Measurements from ENCODE around the gene CPNE9. TPM values are rescaled to one million over a fixed set of nuclear protein-coding genes. Genes with fewer than 3 reads are reported as not detected.

Gene CPNE9
- total and polyA plus RNA-seq, 2 of the 8 experiments (the other 6 are each of a cell fraction or from before 2014, with no cell fraction given) = 4.8 to 6.0 TPM

DNA sequence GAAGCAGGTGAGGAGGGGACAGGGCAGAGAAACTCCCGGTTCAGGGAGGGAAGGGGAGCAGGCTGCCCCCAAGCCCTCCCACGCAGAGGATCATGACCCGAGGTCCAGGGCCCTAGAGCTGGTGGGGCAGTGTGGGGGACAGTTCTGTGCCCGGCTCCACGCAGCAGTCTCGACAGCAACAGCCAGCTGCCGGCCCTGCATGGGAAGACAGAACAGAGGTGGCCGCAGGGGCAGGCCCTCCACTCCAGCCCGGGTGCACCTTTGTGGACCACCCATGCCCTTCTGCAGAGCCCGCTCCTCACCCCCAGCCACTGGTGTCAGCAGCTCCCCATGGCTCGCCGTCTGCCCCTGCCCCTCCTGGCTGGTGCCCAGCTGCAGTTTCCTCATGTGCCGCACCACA, 53.8 kb downstream of the CPNE9 start (continued):
- TF ChIP-seq, protein P1, sequence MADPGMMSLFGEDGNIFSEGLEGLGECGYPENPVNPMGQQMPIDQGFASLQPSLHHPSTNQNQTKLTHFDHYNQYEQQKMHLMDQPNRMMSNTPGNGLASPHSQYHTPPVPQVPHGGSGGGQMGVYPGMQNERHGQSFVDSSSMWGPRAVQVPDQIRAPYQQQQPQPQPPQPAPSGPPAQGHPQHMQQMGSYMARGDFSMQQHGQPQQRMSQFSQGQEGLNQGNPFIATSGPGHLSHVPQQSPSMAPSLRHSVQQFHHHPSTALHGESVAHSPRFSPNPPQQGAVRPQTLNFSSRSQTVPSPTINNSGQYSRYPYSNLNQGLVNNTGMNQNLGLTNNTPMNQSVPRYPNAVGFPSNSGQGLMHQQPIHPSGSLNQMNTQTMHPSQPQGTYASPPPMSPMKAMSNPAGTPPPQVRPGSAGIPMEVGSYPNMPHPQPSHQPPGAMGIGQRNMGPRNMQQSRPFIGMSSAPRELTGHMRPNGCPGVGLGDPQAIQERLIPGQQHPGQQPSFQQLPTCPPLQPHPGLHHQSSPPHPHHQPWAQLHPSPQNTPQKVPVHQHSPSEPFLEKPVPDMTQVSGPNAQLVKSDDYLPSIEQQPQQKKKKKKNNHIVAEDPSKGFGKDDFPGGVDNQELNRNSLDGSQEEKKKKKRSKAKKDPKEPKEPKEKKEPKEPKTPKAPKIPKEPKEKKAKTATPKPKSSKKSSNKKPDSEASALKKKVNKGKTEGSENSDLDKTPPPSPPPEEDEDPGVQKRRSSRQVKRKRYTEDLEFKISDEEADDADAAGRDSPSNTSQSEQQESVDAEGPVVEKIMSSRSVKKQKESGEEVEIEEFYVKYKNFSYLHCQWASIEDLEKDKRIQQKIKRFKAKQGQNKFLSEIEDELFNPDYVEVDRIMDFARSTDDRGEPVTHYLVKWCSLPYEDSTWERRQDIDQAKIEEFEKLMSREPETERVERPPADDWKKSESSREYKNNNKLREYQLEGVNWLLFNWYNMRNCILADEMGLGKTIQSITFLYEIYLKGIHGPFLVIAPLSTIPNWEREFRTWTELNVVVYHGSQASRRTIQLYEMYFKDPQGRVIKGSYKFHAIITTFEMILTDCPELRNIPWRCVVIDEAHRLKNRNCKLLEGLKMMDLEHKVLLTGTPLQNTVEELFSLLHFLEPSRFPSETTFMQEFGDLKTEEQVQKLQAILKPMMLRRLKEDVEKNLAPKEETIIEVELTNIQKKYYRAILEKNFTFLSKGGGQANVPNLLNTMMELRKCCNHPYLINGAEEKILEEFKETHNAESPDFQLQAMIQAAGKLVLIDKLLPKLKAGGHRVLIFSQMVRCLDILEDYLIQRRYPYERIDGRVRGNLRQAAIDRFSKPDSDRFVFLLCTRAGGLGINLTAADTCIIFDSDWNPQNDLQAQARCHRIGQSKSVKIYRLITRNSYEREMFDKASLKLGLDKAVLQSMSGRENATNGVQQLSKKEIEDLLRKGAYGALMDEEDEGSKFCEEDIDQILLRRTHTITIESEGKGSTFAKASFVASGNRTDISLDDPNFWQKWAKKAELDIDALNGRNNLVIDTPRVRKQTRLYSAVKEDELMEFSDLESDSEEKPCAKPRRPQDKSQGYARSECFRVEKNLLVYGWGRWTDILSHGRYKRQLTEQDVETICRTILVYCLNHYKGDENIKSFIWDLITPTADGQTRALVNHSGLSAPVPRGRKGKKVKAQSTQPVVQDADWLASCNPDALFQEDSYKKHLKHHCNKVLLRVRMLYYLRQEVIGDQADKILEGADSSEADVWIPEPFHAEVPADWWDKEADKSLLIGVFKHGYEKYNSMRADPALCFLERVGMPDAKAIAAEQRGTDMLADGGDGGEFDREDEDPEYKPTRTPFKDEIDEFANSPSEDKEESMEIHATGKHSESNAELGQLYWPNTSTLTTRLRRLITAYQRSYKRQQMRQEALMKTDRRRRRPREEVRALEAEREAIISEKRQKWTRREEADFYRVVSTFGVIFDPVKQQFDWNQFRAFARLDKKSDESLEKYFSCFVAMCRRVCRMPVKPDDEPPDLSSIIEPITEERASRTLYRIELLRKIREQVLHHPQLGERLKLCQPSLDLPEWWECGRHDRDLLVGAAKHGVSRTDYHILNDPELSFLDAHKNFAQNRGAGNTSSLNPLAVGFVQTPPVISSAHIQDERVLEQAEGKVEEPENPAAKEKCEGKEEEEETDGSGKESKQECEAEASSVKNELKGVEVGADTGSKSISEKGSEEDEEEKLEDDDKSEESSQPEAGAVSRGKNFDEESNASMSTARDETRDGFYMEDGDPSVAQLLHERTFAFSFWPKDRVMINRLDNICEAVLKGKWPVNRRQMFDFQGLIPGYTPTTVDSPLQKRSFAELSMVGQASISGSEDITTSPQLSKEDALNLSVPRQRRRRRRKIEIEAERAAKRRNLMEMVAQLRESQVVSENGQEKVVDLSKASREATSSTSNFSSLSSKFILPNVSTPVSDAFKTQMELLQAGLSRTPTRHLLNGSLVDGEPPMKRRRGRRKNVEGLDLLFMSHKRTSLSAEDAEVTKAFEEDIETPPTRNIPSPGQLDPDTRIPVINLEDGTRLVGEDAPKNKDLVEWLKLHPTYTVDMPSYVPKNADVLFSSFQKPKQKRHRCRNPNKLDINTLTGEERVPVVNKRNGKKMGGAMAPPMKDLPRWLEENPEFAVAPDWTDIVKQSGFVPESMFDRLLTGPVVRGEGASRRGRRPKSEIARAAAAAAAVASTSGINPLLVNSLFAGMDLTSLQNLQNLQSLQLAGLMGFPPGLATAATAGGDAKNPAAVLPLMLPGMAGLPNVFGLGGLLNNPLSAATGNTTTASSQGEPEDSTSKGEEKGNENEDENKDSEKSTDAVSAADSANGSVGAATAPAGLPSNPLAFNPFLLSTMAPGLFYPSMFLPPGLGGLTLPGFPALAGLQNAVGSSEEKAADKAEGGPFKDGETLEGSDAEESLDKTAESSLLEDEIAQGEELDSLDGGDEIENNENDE (IDR thresholded peaks at IDR 0.05; ENCODE audit: insufficient replicate concordance, low read length) = no peak
- TF ChIP-seq BRCA1 (IDR thresholded peaks at IDR 0.05; ENCODE audit: low read depth, low read length) (no peak), SUZ12 (IDR thresholded peaks at IDR 0.05; ENCODE audit: low read length) (no peak), JUND (IDR thresholded peaks at IDR 0.05; ENCODE audit: low read length) (no peak), HDAC2 (IDR thresholded peaks at IDR 0.05; ENCODE audit: borderline replicate concordance in 1 of 2, low read depth in 2 of 2, low read length in 2 of 2) (no peak), RBBP5 (IDR thresholded peaks at IDR 0.05; ENCODE audit: borderline replicate concordance, low read depth, low read length) (no peak), EZH2 (IDR thresholded peaks at IDR 0.05; ENCODE audit: low read depth, low read length, severe bottlenecking) (no peak), YY1 (IDR thresholded peaks at IDR 0.05; ENCODE audit: low read depth, low read length) (no peak), SRF (IDR thresholded peaks at IDR 0.05; ENCODE audit: low read depth, low read length) (no peak), JUN (IDR thresholded peaks at IDR 0.05; ENCODE audit: low read depth, low read length) (no peak), RXRA (IDR thresholded peaks at IDR 0.05; ENCODE audit: insufficient read depth, low read depth, low read length) (no peak)
